ENCODE results near the gene MGMT.

Gene MGMT

DNA sequence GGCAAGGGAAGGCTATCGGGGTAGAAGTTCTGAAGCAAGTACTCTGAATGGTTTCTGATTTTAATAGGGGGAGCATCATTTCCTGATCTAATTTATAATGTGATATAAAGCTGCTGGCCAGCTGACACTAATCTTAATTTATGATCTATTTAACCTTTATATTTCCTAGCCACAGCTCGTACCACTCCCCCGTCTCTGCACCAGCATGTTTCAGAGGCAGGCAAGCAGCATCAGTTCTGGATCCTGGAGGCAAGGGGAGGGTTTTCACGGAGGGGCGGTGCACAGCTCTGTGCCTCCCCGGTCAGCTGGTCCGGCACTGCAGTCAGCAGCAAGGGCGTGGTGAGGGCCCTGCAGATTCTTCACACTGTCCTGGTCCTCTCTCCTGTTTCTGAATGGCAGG lies 30.0 kb downstream of the MGMT start:
- no peak for DNase-seq

DNA sequence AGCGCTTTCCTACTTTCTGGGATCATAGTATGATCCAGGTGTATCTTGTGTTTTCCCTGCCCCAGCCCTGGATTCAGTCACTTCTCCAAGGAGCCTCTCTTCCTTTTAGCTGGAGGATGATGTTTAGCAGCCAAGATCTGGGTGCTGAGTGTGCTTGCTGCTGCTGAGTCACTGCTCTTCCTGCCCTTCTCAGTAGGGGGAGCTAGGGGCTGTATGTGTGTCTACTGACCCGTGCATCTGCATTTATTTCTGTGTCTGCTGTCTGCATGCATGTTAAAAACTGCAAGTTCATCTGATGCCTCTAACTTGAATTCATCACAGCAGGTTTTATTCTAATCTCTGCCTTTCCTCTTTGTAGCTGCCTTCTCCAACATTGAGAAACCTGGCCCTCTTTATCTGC lies 31.6 kb downstream of the MGMT start:
- DNase-seq: no peak

DNA sequence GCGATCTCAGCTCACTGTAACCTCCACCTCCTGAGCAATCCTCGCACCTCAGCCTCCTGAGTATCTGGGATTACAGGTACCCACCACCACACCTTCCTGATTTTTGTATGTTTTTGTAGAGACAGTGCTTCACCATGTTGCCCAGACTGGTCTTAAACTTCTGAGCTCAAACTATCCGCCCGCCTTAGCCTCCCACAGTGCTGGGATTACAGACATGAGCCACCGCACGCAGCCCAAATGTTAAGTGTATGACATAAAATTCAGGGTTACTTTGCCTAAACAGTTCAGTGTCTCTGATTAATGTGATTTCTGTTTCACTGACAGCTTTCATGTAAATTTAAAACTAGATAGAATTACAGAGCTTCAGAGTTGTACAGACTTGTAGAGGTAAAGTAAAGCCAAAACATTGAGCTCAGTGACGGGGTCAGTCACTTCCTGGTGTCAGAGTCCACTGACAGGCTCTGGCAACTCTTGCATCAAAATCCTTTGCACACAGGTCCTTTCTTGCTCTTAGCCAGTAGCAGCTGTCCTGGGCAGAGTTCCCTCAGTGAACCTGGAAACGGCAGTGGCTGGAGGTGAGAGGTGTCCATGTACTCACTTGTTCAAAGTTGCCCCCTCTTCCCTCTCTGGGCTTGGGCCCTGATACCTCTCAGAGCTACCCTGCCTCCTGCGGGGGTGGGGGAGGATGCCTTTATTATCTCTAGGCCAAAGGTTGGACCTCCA lies 33.7 kb downstream of the MGMT start:
- no peak for DNase-seq

DNA sequence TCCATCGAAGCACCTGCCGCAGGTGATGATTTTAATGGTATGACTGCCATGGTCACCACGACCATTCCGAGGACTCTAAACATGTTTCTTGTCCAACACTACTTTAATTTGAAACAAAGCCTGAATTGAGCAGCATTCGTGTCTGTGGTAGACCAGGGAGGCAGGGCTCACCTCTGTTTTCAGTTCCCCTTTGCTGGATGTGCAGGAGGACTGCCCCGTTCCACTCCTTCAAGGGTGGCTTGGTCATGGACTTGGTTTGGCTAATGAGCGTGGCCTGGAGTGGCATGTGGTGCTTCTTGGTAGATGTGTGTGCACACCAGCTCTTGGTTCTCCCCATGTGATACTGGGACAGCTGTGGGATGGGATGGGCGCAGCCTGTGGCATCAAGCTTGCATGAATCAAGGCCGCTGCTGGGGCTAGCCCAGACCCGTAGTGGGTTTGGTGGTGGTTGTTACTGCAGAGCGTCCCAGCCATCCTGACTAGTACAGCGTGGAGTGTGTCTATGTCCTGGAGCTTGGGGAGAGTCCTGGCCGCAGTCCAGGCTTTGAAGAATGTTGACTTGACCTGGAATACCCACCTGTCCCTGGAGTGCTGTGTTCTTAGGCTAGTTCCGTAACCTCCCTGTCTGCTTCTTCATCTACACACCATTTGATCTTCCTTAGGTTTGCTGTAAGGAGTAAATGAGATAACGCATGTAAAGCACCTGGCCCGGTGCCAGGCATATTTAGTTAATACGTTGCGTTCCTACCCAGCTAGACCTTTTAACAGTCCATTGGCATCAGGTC lies 34.8 kb downstream of the MGMT start:
- no peak for DNase-seq

DNA sequence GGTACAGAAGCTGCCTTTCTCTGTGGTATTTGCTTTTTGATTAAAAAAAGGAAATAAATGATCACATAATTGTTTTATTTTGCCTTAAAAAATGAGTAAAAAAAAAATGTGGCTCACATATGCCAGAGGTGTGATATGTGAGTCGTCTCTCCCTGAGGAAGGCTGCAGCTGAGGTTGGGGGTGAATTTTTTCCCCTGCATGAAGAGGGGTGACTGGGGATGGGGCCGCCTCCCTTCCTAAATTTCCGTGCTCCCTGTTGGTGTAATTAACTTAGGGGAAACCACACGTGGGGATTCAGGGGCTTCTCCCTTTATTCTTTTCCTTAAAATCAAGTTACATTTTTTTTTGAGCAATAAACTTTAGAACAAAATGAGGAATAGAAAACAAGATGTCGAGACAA lies 35.4 kb downstream of the MGMT start:
- DNase-seq: no peak

DNA sequence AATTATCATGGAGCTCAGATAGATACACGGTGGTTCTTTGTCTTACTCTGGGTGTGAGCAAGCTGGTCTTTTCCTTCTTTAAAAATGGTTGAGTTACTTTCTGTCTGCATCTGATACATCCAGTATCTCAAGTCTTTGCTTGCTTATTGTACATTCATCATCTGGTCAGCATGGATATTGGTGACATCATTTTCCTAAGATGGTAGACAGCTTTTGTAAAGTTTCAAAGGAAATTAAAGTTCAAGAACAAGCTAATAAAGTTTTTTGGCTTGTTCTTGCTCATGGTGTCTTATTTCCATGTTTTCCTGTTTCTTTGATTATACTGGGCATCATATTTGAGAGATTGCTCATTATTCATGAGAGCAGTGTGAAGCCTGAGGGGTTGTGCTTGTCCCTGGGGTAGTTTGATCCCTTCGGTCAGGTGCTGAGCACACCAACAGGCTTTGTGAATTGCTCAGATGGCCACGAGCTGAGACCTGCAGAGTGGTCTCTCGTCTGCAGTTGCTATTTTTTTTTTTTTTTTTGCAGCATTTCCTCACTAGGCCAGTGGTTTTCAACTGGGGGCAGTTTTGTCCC lies 38.5 kb downstream of the MGMT start:
- DNase-seq: no peak

DNA sequence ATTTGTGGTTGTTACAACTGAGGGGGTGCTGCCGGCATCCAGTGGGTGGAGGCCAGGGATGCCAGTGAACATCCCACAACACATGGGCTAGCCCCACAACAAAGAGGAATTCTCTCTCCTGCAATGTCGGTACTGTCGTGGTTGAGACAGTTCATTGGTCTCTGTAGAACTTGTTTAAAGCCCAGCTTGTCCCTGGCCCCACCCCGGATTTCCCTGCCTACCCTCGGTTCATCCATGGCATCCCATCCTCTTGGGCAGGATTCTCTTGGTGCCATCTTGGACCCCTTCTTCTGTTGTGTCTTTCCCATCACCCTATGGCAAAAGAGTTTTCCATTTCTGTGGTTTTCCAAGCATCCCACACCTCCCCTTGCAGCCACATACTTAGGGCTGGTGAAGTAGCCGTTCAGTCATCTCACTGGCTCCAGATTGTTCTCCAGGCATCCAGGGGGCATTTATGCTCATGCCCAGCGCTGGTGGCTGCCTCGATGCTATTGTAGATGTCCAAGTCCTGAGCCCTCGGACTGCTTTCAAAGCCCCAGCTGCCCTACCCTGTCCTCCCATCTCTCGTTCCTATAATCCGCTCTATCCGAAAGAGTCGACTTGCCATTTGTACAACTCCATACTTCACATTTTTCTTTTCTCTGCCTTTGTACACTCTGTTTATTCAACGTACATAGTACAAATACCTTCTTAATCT lies 39.2 kb downstream of the MGMT start:
- no peak for DNase-seq

DNA sequence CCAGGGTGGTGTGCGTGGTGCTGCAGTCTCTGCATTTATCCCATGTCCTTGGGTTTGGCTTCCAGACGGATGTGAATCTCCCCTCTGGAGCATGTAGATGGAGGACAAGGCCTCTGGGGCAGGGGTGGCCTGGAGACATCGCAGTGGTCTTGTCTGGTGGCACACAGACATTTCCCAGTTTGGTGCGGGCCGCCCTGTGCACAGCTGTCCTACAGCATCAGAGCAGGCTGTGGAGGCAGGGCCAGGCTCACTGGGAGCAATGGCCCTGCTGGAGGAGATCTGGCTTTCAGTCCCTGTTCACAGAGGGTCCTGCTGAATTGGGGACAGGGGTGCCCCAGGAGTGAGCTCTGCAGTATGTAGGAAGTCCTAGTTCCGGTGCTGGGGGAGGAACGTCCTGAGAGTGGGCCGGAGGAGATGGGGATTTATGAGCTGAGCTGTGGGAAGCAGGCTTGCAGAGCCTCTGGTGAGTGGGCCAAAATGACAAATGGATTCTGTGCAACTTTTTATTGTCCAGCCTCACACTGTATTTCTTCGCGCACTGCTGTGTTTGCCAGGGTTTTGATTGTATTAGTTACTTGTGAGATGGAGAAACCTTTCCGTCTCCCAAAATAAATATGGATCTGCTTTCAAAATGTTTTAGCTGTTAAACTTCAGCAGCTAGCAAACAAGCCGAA lies 40.3 kb downstream of the MGMT start:
- no peak for DNase-seq

DNA sequence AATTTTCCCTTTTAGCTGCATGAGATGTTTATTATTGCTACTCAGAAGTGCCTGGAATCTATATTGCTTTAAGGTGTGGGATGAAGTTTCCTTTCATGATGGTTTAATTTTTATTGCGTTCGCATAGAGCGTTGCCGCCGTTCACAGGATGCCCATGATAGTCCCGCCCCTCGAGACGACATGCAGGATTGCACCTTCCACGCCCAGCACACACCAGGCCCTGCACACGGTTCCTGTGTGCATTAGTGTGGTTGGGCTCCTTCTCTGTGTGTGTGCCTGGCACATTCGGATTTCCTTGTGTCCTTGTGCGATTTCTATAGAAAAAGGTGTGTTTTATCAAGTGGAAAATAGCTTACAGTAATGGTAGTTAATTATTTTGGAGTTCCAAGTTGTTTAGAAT lies 42.1 kb downstream of the MGMT start:
- no peak for DNase-seq

DNA sequence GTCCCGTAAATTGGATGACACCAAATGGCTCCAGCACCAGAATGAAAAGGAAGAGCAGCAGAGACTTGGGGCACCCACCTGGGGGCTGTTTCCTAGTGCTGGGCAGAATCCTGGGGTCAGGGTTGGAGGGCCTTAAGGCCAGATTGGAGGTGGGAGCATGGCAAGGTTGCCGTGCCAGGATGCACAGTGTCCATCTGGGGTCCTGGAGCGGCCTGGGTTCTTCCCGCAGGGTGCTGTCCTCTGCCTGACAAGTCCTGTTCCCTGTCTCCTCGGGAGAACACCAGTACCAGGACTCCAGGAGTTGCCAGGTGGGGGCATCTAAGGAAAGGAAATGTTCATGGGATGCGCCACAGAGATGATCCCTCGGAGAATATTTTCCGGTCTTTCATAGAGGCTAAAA lies 42.8 kb downstream of the MGMT start:
- DNase-seq: no peak

DNA sequence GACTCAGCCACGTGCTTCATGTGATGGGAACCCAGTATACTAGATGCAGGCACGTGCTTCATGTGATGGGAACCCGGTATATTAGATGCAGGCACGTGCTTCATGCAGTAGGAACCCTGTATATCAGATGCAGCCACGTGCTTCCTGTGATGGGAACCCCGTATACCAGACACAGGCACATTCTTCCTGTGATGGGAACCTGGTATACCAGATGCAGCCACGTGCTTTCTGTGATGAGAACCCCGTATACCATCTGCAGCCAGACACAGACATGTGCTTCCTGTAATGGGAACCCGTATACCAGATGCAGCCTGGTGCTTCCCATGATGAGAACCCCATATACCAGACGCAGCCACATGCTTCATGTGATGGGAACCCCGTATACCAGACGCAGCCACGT lies 44.0 kb downstream of the MGMT start:
- no peak for DNase-seq

DNA sequence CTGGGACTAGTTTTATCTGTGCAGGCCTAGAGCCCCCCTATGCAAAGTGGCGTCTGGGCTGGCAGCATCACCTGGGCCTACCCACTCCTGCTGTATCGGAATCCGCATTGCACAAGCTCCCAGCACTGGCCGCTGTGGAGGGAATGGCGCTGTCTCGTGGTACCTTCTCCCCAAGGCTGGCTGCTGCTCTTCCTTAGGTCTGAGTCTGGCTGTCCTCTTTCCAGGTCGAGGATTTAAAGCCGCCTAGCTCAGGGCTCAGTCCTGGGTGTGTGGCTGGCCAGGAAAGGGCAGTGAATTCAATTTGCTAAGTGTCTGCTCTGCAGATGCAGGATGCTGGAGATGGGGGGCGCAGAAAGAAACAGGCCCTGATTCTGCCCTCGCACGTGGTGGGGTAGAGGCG lies 44.7 kb downstream of the MGMT start:
- DNase-seq: no peak

DNA sequence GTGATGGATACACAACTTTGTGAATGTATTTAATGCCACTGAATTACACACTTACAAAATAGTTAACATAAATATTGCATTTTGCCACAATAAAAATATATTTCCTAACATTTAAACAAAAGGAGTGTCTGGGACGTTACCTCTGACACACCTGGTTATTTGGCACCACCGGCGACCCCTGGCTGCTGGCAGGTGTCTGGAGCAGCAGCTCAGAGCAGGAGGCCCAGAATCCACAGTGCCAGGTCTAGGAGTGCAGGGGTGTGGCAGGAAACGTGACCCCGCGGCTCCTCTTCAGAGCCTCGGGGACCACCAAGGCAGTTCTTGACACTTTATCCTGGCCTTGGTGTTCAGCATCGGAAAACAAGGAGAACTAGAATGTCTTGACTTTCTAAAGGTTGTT lies 46.3 kb downstream of the MGMT start:
- DNase-seq: no peak

DNA sequence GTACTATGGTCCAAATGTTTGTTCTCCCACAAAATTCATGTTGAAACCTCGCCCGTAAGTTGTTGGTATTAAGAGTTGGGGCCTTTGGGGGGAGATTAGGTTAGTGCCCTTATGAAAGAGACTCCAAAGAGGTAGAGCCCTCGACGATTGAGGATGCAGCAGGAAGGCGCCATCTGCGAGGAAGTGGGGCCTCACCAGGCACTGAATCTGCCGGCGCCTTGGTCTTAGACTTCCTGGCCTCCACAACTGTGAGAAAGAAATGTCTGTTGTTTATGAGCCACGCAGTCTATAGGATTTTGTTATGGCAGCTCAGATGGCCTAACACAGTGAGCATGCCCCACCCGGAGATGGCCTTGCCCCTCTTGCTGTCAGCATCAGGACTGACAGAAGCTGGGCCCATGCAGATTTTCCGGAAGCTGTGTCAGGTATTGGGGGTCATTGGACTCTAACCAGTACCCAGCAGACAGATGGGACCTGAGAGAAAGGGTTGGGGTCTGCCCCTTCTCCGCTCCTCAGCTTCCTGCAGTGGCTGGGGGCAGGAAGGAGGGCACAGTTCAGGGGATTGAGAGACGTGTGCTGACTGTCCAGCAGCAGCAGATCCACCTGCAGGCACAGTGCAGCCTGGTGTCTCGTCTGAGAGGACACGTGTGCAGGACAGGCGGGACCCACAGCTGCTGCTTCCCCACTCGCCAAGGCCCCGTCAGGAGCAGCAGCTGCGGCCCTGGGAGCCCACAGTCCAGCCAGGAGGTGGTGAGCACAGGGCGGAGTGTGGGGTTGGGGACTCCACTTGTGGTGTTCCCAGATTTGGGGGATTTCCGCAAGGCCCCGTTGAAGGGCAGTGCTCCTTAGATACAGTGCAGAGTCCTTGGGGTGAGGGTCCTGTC lies 47.8 kb downstream of the MGMT start:
- no peak for DNase-seq

DNA sequence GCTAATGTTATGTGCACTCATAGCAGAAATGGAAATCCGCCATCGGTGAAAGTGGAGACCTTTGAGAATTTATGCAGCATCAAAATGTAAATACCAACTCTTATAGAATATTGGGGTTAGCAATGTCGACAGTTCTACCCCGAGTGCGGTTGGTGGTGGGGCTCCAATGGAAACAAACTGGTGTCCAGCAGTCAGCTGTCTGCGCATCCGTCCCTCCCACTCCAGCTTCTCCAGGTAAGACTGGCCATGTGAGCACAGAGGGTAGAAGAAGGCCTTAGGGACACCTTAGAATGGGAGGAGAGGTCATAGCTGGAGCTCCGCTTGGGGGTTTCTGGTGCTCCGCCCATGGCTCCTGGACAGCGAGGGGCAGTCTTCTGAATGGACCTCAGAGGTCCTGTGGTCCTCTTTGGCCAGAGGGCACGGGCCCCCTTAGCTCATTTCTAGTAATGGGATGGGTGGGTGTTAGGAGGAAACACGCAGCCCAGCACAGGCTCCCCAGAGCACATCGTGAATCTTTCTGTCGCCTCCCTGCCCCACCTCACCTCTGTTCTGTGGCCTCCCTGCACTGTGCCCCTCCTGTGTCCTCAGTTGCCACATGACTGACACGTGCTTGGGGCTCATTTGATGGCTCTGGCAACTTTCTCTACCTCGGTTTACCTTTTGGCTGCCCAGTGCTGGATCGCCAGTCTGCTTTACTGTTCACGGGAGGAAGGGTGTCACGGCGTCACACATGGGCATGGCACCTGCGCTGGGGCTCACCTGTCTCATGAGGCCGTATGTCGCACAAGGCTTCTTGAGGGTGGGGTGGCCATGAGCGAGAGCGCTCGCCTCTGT lies 50.0 kb downstream of the MGMT start:
- DNase-seq: no peak

DNA sequence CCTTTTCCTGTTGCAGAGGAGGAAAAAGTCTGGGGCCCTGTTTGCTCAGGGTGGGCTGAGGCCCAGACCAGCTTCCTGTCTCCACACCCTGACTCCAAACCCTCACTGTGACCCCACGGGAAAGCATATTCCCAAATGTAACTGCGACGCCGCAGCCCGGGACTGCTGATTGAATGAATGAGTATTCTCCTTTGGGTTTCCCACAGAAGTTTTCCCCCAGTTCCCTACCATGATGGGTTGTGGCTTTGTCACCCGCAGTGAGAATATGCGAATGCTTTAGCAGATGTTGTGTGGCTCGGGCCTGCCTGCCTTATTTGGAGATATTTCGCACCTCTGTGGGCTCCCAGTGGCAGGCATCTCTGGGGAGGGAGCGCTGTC lies 50.6 kb downstream of the MGMT start:
- DNase-seq: no peak

DNA sequence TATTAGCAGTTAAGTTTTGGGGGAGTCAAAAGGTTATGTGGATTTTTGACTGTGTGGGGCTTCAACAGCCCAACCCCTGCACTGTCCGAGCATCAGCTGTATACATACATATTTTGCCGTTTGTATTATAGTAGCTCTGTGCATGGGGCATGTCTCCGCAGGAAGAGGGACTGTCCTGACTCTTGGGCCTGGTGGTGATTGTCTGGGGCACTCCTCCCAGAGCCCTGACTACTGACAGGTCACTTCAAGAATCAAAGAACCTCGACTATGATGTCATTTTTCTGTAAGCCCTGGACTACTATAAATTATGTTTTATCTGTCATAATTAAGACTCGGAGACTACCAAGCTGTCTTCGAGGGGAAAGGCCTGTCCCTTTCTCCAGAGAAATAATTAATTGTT lies 51.8 kb downstream of the MGMT start:
- DNase-seq: no peak

DNA sequence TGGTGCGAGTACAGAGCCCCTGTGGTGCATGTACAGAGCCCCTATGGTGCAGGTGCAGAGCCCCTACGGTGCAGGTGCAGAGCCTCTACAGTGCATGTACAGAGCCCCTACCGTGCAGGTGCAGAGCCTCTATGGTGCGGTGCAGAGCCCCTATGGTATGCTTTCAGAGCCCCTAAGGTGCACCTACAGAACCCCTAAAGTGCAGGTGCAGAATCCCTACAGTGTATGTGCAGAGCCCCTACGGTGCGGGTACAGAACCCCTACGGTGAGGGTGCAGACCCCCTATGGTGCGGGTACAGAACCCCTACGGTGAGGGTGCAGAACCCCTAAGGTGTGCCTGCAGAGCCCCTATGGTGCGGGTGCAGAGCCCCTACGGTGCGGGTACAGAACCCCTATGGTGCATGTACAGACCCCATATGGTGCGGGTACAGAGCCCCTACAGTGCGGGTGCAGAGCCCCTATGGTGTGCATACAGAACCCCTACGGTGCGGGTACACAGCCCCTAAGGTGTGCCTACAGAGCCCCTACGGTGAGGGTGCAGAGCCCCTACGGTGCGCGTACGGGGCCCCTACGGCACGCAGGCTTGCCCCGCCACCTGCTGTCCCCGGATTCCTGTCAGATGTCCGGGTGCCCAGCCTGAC lies 53.5 kb downstream of the MGMT start:
- DNase-seq: no peak

DNA sequence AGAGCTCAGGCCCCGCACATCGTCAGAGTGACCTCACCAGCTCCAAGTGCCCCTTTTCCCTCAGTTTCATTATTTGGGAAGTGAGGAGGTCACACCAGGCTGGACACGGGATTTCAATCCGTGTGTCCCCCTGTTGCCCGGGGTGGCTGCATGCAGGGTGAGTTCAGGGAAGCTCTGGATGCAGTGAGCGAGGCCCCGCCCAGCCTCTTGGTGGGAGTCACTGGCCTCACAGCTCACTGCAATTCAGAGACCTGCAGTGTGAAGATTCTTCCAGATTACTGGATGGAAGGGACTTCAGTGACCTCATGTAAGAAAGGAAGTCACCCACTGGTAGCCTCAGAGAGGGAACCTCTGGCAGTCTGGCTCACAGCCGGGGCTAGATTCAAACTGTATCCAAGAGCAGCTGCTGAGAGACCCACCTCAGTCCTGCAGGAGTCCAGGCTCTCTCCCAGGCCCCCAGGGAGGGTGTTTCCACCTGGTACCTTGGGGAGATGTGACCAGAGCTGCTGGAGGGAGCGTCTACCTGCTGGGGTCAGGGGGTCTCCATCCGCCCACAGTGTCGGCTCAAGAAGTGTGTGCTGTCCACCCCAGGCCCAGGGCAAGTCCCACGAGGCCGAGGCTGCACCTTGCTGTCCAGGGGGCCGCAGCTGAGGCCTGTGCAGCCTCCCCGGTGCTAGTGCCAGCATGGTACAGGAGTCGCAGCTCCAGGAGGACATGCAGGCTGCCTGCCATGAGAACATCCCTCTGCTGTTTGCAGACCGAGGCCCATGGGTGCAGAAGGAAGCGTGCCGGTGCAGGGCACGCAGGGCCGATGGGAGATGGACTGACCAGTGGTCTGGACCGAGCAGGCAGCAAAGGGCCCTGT lies 54.4 kb downstream of the MGMT start:
- no peak for DNase-seq

Data from NCI-H1930 (cell line).